IPS-18c (cell line): ENCODE results near the gene HPSE2.

Experiments
- H3K4me3 ChIP-seq: 2 replicates; pipeline ENCODE4 v1.7.0; 2013; ENCODE audit warnings: low read depth, mild to moderate bottlenecking, low read length, moderate library complexity; ENCODE audit not compliant: insufficient read depth
- H3K9me3 ChIP-seq: one replicate; pipeline ENCODE4 v1.6.1; 2013; ENCODE audit warnings: mild to moderate bottlenecking, low read length, moderate library complexity; ENCODE audit not compliant: control insufficient read depth, insufficient read depth

The HPSE2 gene

GRCh38 chr10:98407744-98408241, 827.9 kb downstream of the HPSE2 start:
- Histone ChIP-seq H3K4me3 (no peak overlapping the region), H3K9me3 (no peaks in the 10 kb centered on the region)
